OCI-M2 (cell line): ENCODE measurements around the gene ENOX2.

Experiments
- DNase-seq: peaks from one replicate; lab custom pipeline; 2025; ENCODE audit not compliant: unreplicated experiment; lab: John Stamatoyannopoulos, UW

ENOX2 gene

DNA sequence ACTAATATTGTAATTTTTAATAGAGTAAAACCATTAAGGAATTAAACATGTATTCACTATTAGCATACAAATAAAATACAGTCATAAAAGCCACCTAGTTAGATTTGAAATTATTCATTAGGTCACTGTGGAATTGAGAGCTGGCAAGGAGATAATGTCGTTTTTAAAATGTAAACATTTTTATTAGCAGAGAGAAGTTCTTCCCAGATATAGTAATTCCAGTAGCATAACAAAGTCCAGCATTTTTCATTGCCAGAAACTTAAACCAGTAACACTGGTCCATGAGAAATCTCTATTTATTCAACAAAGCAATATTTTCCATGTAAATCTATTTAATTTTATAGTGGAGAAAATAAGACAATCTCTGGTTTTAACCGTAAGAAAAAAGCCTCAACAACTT lies 17.5 kb downstream of the ENOX2 start:
- DNase-seq: no peak

DNA sequence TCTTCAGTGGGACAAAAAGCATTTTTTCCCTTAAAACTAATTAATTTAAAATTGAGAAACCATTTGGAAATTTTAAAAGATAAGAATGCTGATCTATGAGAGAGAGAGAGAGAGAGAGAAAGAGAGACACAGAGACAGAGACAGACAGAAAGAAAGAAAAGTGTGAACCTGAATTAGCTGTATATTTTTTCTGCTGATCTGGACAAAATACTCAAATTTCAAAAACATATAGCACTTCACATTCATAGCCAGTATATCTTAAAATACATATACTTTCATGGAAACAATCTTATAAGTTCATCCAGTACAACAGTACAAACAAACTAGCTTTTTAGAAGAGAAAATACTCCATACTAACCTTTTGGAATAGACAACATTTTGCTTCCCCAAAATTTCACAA lies 18.4 kb downstream of the ENOX2 start:
- DNase-seq: no peak

GRCh38 chrX:130879869-130880268 lies 23.1 kb downstream of the ENOX2 start:
- no peak for DNase-seq

- no peak for DNase-seq
Measured at GRCh38 chrX:130878350-130879341, 24.4 kb downstream of the ENOX2 start.

GRCh38 chrX:130877892-130878341 lies 25.1 kb downstream of the ENOX2 start:
- DNase-seq: no peak

- DNase-seq: no peak
Measured at GRCh38 chrX:130876226-130876625, 26.8 kb downstream of the ENOX2 start.

GRCh38 chrX:130874751-130875150 lies 28.3 kb downstream of the ENOX2 start:
- DNase-seq: no peak

- DNase-seq: no peak
Measured at GRCh38 chrX:130869239-130869638, 33.8 kb downstream of the ENOX2 start.

GRCh38 chrX:130861462-130861861 lies 41.5 kb downstream of the ENOX2 start:
- no peak for DNase-seq

DNA sequence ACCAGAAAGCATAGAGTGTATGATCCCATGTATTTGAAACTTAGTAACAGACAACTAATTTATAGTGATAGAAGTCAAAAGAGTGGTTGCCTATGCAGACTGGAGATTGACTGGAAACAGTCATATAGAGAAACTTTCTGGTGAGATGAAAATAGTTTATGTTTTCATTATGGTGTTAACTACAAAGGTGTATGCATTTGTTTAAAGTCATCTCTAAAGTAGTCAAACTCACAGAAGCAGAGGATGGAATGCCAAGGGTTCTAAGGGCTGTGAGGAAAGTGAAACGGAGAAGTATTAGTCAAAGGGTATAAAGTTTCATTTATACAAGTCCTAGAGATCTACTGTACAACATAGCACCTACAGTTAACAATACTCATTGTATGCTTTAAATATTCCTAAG lies 45.8 kb downstream of the ENOX2 start:
- no peak for DNase-seq

GRCh38 chrX:130851569-130851968 lies 51.4 kb downstream of the ENOX2 start:
- DNase-seq: no peak

DNA sequence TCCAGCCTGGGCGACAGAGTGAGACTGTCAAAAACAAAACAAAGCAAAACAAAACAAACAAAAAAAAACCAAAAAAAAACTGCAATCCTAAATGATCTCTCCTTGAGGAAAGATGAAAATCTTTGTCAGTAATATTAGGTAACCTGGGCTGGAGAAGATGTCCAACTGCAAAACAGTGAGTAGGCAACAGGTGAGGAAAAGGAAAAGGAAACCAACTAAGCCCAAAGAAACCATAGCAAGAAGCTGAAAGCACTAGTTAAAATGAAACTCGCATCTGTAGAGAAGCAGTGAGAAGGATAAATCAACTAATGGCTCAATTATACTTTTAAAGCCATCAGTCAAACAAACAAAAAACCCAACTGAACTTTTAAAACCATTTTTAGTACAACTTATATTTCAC lies 54.2 kb downstream of the ENOX2 start:
- DNase-seq: no peak

- no peak for DNase-seq
Measured at GRCh38 chrX:130846746-130847145, 56.3 kb downstream of the ENOX2 start.

GRCh38 chrX:130841776-130842175 lies 61.2 kb downstream of the ENOX2 start:
- DNase-seq: no peak

GRCh38 chrX:130840345-130840744 lies 62.7 kb downstream of the ENOX2 start:
- no peak for DNase-seq

GRCh38 chrX:130836447-130836846 lies 66.6 kb downstream of the ENOX2 start:
- no peak for DNase-seq

GRCh38 chrX:130834830-130835229 lies 68.2 kb downstream of the ENOX2 start:
- DNase-seq: no peak

DNA sequence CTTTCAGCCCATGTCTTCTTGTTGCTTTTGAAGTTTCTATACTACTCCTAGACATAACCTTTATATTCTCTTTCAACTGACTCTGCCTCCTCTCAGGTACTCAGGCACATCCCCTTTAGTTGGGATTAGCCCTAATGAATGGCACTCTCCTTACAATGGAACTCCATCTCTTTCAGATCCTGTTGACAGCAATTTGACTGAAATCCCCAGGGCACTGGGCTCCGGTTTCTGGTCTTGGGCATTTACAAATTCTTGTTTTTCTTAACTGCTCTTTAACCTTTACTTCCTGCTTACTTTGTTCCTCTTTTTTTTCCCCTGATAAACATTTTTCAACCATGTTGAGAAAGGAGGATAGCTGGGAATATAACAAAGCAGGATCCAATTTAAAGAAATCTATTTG lies 68.9 kb downstream of the ENOX2 start:
- no peak for DNase-seq

DNA sequence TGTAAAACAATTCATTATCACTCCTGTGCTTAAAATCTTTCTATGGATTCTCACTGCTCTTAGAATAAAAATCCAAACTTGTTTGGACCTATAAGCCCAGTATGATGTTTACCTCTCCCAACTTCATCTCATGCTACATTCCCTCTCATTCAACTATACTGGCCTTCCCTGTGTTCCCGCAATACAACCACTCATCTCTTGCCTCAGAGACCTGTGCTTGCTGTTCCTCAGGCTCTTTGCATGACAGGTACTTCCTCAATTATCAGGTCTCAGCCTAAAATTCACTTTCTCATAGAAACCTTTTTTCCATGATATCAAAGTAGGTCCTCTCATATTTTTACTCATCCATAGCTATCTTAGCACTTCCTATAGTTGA lies 71.7 kb downstream of the ENOX2 start:
- no peak for DNase-seq

DNA sequence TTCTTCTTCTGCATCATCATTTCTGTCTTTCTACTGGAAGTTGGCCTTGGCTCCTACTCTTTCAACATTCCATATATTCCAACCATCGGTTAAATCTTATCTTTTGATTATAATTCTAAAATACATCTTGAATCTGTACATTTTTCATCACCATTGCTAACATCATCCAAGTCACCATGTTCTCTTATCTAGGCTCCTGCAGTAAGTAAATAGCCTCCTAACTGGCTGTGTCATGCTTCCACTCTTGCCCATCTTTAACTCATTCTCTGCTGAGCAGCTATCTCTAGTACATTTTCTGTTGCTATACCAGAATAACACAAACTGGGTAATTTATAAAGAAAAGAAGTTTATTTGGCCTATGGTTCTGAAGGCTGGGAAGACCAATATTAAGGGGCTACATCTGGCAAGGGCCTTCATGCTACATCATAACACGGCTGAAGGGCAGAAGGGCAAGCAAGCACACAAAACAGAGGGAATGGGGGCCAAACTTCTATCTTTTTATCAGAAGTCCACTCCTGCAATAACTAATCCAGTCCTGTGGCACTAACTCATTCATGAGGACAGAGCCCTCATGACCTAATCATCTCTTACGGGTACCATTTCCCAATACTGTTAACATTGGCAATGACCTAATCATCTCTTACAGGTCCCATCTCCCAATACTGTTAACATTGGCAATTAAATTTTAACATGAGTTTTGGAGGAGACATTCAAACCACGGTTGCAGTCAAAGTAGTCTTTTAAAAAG lies 72.2 kb downstream of the ENOX2 start:
- DNase-seq: no peak

DNA sequence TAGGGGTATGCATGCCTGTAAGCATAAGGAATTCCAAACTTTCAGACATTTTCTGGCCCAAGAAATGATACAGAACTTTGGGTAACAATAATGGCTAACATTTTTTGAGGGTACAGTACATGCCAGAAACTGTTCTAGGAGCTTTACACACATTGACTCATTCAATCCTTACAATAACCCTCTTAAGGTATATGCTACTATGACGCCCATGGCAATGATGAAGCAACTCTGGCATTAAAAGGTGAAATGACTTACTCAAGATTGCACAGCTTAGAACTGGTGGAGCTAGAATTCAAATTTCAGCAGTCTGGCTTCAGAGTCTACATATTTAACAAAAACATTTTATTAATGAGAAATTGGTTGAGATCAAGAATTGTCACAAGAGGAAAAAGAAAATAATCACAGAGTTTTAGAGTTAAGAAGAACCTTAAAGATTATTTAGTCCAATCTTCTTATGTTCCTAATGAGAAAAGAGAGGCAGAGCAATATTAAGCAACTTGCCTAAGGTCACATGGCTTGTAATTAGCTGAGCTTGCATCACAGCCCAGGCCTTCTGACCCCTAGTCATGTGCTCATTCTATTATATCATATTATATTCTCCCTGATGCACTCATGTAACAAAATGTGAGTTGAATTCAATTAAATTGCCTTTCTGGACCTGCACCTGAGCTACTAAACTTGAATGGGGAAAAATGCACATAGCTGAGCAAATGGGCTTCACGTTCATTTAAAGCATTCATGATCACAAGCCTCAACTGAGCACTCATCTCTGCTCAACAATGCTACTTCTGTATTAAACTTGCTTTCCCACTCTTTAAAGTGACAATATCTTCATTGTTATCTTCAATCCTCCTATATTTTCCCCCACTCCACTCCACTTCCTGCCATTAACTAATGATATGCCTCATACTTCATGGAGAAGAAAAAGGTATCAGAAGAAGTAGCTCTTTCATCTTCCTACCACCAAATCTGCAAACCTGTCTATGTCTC lies 73.2 kb downstream of the ENOX2 start:
- no peak for DNase-seq
